HG02970 (cell line): ENCODE measurements around the gene CARD16.

ENCODE experiments used
- ATAC-seq: cut with Tn5 transposase; IDR thresholded peaks from one replicate; pipeline ENCODE4 v1.9.1; 2021; ENCODE audit warnings: mild to moderate bottlenecking, moderate library complexity, moderate number of reproducible peaks; ENCODE audit not compliant: unreplicated experiment, low FRiP score

Gene CARD16

GRCh38 chr11:104999721-105000120, 45.4 kb downstream of the CARD16 start:
- no peak for ATAC-seq

- no peak for ATAC-seq
Observed at GRCh38 chr11:104997288-104997687, 47.8 kb downstream of the CARD16 start.

GRCh38 chr11:104995001-104995408, 50.1 kb downstream of the CARD16 start:
- no peak for ATAC-seq

GRCh38 chr11:104992781-104993180, 52.4 kb downstream of the CARD16 start:
- no peak for ATAC-seq

- ATAC-seq = no peak
Observed at GRCh38 chr11:104991994-104992393, 53.1 kb downstream of the CARD16 start.
